GM21723 (cell line): ENCODE results near the gene GMPPB.
"Not testable (repeated sequence)": the region's sequence is repeated elsewhere in the genome, so short reads cannot be mapped to it uniquely, and the experiment has no call there.

Source experiments
- ATAC-seq: cut with Tn5 transposase; IDR thresholded peaks from one replicate; pipeline ENCODE4 v1.9.1; 2021; ENCODE audit warnings: mild to moderate bottlenecking, moderate library complexity; ENCODE audit not compliant: unreplicated experiment

The GMPPB gene

DNA sequence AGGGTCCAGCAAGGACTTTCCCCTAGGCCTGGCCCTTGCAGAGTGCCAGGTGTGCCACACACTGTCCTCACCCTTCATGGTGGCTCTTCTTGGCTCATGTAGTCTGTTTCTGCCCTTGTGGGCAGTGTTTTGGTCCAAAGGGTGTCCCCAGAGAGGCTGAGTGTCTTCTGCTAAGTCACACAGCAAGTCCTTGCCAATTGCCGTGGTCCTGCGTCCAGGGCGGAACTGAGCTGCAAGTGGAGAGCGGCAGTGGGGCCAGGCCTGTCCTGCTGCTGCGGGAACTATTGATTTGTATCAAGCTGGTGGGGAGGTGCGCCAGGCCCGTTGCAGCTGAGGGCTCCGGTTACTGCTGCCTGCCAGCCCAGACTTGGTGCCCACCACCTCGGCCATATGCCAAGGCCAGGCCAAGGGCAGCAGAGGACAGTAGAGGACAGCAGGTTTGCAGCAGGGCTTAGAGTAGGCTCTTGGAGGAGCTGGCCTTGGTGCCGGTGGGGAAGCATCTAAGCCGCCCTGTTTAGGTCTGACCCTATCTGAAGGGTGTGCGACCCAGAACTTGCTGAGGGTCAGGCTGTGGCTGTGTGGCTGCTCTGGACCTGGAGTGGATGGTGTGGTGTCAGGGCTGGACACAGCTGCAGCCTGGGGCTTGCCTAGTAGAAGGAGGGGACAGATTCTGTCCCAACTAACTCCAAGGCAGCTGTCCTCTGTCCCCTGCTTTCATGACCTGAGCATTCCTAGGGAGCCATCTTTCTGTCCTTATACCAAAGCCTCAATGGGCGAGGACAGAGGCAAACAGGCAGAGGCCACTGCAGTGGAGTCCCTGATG is 8.8 kb downstream of the GMPPB start:
- ATAC-seq: no peak

GRCh38 chr3:49713336-49714105 is 10.2 kb downstream of the GMPPB start:
- no peak for ATAC-seq

DNA sequence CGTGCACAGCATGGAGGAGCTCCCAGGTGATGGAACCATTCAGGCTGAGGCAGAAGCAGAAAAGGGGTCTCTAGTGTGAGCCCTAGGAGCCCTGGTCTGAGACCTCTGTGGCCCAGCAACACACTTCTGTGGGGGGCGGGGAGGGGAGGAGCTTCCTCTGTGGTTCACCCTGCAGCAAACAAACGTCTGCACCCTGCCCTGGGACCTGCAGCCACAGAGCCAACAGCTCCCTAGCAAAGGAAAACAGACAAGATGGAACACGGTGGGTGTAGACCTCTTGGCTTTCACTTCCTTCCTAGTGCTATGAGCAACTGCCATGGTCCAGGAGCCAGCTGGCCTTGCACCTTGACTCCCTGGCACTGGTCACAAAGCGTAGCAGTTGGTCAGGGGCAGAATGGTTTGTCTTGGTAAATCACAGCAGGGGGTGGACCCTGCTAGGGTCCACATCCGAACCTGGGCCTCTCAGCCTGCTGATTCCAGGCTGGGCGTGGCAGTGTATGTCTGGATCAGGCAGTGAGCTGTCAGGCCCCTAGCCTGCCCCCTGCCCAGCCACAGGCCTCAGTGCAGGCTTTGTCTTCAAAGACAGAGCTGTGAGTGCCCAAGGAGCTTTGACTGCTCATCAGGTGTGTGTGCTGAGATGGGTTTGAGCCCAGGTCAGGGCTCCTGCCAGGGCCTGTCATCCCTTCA is 11.0 kb downstream of the GMPPB start:
- ATAC-seq: no peak

DNA sequence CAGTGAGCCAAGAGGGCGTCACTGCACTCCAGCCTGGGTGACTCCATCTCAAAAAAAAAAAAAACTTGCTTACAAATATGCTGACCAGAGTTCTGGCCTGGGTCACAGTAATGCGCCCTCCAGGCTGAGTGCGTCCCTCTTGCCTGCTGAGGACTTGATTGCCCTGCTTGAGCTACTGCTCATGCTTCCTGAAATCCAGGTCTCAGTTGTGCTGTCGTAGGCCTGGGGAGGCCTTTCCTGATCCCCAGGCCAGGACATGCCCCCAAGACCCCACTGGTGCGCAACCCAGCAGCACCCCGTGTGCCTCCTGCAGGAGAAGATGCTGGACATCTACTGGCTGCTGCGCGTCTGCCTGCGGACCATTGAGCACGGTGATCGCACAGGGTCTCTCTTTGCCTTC is 11.6 kb downstream of the GMPPB start:
- ATAC-seq: no peak

GRCh38 chr3:49711489-49711888 is 12.3 kb downstream of the GMPPB start:
- ATAC-seq: no peak

GRCh38 chr3:49709852-49710251 is 13.9 kb downstream of the GMPPB start:
- ATAC-seq: no peak

GRCh38 chr3:49707113-49707480 is 16.7 kb downstream of the GMPPB start:
- no peak for ATAC-seq

- ATAC-seq: no peak
Observed at GRCh38 chr3:49706456-49707112, 17.2 kb downstream of the GMPPB start.

DNA sequence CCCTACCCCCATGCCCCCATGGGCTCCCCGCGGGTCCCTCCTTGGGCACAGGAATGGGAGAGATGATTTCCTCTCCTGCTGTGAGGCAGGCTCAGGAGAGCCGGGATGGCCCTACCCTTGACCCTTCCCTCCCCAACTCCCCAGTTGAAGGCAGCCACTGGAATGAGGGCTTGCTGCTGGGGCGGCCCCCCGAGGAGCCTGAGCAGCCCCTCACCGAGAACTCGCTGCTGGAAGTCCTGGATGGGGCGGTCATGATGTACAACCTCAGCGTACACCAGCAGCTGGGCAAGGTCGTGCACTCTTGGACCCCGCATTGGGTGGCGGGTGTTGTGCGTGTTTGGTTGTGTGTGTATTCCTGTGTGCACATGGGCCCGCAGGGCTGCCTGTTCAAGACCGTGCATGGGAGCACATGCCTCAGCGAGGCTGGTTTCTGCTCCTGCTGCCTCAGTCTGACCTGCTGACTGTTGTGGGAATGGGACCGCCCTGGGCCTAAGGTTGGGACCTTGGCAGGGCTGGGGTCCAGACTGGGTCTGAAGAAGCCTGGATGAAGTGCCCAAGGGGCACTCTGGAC is 18.3 kb downstream of the GMPPB start:
- no peak for ATAC-seq

GRCh38 chr3:49704629-49705028 is 19.1 kb downstream of the GMPPB start:
- ATAC-seq: no peak

- no peak for ATAC-seq
Observed at GRCh38 chr3:49703956-49704355, 19.8 kb downstream of the GMPPB start.

- peak; percentile 70 for ATAC-seq
Observed at GRCh38 chr3:49703443-49703927, 20.3 kb downstream of the GMPPB start.

DNA sequence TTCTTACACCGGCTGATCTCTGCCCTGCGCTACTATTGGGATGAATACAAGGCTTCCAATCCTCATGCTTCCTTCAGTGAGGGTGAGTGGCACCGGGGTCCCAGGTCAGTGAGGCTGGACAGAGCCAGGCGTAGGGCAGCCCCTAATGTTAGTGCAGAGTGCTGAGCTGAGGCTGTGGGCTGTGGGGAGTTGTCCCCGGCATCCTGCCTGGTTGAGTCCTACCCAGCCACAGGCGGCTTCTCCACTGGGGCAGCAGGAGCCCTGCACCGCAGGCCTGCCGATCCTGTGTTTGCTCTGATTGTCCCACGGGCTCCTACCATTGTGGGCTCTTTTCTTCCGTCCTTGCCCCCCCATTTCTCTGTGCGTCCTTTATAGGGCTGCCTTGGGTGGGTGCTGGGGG is 21.1 kb downstream of the GMPPB start:
- ATAC-seq: no peak

GRCh38 chr3:49701388-49702077 is 22.2 kb downstream of the GMPPB start:
- ATAC-seq: no peak

DNA sequence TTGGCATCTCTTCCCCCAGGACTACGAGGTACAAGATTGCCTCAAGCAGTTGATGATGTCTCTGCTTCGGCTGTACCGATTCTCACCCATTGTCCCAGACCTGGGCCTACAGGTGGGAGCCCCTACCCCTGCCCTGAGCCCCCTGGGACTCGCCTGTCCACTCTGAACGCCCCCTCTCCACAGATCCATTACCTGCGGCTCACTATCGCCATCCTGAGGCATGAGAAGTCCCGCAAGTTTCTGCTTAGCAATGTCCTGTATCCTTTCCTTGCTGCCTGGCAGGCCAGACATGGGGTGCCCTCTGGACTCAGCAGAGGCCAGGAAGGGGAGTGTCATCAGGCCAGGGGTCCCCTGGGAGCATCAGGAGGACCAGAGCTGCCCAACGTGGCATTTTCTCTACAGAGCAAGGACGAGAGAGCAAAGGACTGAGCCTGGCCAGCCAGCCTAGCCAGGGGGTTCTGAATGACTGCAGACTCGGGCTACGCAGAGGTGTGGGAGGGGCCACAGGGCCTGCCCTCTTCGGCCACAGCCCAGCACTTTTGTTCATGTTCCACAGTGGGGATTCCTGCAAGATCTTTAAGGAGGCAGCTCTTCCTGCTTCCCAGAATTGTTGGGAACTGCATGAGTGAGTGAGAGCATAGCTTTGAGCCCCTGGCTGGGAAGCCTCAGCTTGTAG is 23.2 kb downstream of the GMPPB start:
- no peak for ATAC-seq

DNA sequence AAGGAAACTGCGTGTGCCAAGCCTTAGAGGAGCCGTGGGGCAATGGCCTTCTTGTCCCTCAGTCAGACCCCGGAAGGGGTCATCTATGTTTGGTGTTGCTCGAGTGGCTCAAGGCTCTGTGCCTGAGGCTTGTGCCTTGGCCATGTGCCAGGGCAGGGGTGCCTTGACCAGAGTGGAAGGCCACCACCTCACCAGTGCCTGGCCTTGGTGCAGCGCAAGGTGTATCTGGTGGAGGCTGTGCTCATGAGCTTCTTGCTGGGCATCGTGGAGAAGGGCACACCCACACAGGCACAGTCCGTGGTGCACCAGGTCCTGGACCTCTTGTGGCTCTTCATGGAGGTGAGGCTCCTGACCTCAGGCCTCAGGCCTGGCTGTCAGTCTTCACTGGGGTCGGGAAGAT is 23.7 kb downstream of the GMPPB start:
- no peak for ATAC-seq

DNA sequence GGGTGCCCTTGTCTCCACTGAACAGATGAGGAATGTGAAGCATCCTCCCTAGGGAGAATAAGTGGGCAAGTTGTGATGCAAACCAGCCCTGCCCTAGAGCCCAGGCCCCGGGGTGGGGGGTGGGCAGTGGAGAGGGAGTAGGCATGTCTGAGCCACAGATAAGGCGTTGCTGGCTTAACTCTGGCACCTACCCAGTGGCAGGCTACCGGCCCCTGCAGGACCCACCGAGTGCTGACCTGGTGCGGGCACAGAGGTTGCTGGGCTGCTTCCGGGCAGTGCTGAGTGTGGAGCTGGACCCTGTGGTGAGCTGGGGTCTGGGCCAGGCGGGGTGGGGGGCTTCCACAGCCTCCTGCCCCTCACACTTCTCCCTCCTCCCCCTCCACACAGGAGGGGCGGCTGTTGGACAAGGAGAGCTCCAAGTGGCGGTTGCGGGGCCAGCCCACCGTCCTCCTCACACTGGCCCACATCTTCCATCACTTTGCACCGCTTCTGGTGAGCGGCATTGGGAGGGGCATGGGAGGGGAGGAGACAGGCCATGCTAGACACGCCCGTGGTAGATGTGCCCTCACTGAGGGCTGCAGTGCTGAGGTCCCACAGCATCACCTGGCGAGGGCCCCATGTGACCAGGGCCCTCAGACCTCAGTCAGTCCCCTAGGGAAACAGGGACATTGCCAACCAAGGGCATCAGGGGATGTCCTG is 24.3 kb downstream of the GMPPB start:
- no peak for ATAC-seq

- ATAC-seq: not testable (repeated sequence)
Observed at GRCh38 chr3:49695350-49696015, 28.3 kb downstream of the GMPPB start.
